T-helper 1 cell treated with Interleukin-12 subunit alpha and Interleukin-12 subunit beta and Interleukin-4 antibody, amounts not matched to agents 30 μg/mL and 1 μg/mL, for 36 hours (primary cell): Measurements from ENCODE around the gene NALCN.
"Not testable (repeated sequence)": the region's sequence is repeated elsewhere in the genome, so short reads cannot be mapped to it uniquely, and the experiment has no call there.

Source experiments
- H3K27ac Mint-ChIP-seq: one replicate; pipeline ENCODE4 v1.8.0; 2021; ENCODE audit warnings: mild to moderate bottlenecking, mixed read lengths
- H3K27me3 Mint-ChIP-seq: one replicate; pipeline ENCODE4 v1.8.0; 2021; ENCODE audit warnings: low read depth, mixed read lengths
- H3K36me3 Mint-ChIP-seq: one replicate; pipeline ENCODE4 v1.8.0; 2021; ENCODE audit warnings: low read depth, mixed read lengths
- H3K4me1 Mint-ChIP-seq: one replicate; pipeline ENCODE4 v1.8.0; 2021; ENCODE audit warnings: low read depth, mixed read lengths
- H3K4me3 Mint-ChIP-seq: one replicate; pipeline ENCODE4 v1.8.0; 2021; ENCODE audit warnings: mild to moderate bottlenecking, moderate library complexity, mixed read lengths
- H3K9me3 Mint-ChIP-seq: one replicate; pipeline ENCODE4 v1.8.0; 2021; ENCODE audit warnings: mixed read lengths

The NALCN gene

DNA sequence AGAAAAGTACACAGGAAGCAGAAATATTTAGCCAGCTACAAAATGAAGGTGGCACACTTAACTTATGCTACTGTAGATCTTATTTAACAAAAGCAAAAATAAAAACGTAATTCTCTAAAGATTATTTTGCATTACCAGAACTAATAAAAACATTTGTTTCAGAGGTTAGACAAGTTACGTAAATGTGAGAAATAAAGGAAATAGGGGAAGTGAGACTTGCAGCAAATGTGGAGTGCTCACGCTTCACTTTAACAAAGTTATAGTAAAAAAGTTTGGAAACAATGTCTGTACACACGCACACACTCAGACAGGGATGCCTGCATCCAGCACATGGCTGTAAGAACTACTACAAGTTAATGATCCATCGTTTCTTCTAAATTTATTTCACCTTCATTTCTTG is 83.7 kb downstream of the NALCN start:
- Mint-ChIP-seq H3K27me3 (no peaks in the 10 kb centered on the region), H3K4me3 (no peak overlapping the region), H3K4me1 (no peaks in the 10 kb centered on the region), H3K9me3 (no peaks in the 10 kb centered on the region), H3K27ac (no peak overlapping the region), H3K36me3 (no peaks in the 10 kb centered on the region)

DNA sequence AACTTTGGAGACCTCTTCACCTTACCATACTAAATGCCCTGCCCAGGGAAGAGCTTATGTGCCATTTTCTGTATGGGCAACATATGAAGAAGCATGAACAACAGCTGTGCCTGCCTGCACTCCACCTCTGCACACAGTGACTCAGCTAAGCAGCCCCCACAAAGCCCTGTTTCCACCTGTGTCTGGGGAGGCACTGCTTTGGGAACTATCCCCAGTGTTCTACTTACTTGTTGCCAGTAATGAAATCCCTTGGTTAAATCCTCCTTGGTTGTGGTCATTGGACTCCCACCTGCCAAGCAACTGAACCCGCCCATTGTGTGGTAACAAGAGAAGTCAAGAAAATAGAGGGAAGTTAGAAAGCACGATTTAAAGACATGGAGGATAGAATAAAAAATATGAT is 84.6 kb downstream of the NALCN start:
- Mint-ChIP-seq H3K9me3 (no peaks in the 10 kb centered on the region), H3K36me3 (no peaks in the 10 kb centered on the region), H3K27me3 (no peaks in the 10 kb centered on the region), H3K27ac (no peak overlapping the region), H3K4me1 (no peaks in the 10 kb centered on the region), H3K4me3 (no peak overlapping the region)

DNA sequence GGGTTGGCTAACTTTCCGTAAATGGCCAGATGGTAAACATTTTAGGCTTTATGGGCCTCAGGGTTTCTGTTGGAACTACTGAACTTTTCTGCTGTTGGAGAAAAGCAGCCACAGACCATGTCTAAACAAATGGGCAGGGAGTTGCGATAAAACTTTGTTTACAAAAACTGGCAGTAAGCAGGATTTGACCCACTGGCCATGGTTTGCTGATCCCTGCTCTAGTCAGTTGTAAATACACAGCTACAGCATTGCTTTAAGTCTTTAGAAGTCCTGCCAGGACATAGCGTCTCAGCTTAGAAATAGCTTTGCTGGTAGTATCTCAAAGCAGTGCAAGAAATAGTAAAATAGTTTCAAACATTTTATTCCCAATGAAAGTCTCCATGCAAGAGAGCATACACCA is 88.4 kb downstream of the NALCN start:
- Mint-ChIP-seq H3K27ac (no peak overlapping the region), H3K4me3 (no peak overlapping the region), H3K4me1 (no peaks in the 10 kb centered on the region)

DNA sequence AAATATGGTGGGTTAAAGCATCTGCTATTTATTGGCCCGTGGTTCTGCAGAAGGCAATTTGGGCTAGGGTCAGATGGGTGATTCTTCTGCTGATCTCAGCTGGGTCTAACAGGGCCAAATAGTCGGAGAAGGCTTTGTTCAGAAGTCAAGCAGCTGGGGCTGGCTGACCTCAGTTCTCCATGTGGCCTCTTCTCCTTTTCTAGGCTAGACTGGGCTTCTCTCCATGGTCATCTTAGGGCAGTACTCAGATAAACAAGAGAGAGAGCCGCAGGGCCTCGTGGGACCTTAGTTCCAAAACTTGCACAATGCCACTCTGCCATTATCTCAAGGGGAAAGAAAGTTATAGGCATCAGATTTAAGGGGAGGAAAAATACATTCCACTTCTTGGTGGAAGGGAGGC is 89.6 kb downstream of the NALCN start:
- Mint-ChIP-seq H3K4me3 (no peak overlapping the region), H3K36me3 (no peaks in the 10 kb centered on the region), H3K27me3 (no peaks in the 10 kb centered on the region), H3K9me3 (no peaks in the 10 kb centered on the region), H3K4me1 (no peaks in the 10 kb centered on the region), H3K27ac (no peak overlapping the region)

More for the DNA sequence above, 88.4 kb downstream of the NALCN start:
- H3K9me3 Mint-ChIP-seq = no peaks in the 10 kb centered on the region
- H3K36me3 Mint-ChIP-seq = no peaks in the 10 kb centered on the region
- no peaks in the 10 kb centered on the region for H3K27me3 Mint-ChIP-seq

DNA sequence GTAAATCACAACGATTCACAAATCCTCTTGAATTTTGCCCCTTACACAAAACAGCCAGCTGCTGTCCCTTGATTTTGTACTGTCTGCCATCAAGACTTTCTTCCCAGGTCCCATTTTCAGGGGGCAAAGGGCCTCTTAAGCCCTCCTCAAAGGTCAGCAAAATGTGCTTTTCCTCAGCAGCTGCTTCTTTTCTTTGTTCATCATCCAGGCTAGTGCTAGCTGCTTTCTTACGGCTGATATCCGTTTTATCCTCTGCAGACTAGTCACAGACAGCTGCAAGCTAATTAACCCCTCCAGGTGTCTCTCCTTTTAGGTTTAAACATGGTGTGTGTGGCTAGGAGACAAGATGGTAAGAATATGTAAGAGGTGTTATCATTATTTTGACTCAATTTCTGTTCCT is 90.9 kb downstream of the NALCN start:
- H3K4me3 Mint-ChIP-seq = no peak overlapping the region
- H3K4me1 Mint-ChIP-seq = no peaks in the 10 kb centered on the region
- no peaks in the 10 kb centered on the region for H3K27me3 Mint-ChIP-seq
- no peak overlapping the region for H3K27ac Mint-ChIP-seq
- H3K9me3 Mint-ChIP-seq = no peaks in the 10 kb centered on the region
- no peaks in the 10 kb centered on the region for H3K36me3 Mint-ChIP-seq

DNA sequence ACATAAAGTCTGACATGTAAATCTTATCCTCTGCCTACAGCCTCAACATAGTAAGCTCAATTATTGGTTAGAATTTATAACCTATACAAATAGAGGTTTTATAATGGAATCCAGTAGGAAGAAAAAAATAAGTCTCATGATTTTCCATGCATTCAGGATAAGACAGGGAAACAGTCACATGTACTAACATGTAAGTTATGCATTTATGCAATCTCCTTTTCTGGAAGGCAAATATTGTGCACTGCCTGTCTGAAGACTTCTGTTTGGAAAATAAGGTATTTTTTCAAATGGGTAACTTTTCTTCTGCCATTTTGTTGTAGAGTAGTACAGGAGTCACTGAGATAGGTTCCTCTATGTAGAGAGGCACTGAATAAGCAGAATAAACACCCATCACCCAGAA is 92.7 kb downstream of the NALCN start:
- H3K27ac Mint-ChIP-seq = no peak overlapping the region
- H3K36me3 Mint-ChIP-seq = no peaks in the 10 kb centered on the region
- no peak overlapping the region for H3K4me3 Mint-ChIP-seq
- H3K27me3 Mint-ChIP-seq = no peaks in the 10 kb centered on the region
- no peaks in the 10 kb centered on the region for H3K9me3 Mint-ChIP-seq
- no peaks in the 10 kb centered on the region for H3K4me1 Mint-ChIP-seq

DNA sequence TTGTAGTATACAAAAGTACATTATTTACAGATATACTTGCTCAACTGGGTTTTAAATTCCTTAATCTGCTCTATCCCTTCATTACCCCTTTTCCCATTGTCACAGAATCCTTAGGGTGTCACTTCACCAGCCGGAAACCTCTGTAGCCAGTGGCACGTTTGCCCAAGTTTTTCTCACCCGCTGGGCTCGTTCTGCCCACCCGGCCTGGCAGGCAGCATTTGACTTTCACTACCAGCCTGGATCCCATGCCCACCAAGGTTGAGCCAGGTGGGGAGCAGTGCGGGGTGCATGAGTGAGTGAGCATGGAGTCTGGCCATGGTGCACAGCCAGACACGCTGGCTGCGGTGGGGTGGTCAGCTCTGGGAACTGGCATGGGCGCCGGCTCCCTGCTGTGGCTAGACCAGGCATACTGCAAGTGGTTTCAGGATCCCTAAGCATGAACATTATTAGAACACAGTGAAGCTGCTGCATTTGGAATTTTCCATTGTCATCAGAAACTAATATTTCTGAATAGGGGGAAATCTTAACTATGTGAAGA is 98.3 kb downstream of the NALCN start:
- no peak overlapping the region for H3K4me3 Mint-ChIP-seq

DNA sequence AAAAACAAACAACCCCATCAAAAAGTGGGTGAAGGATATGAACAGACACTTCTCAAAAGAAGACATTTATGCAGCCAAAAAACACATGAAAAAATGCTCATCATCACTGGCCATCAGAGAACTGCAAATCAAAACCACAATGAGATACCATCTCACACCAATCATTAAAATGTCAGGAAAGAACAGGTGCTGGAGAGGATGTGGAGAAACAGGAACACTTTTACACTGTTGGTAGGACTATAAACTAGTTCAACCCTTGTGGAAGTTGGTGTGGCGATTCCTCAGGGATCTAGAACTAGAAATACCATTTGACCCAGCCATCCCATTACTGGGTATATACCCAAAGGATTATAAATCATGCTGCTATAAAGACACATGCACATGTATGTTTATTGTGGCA is 102.8 kb downstream of the NALCN start:
- H3K4me1 Mint-ChIP-seq, H3K27ac Mint-ChIP-seq, H3K9me3 Mint-ChIP-seq, H3K36me3 Mint-ChIP-seq, H3K4me3 Mint-ChIP-seq, H3K27me3 Mint-ChIP-seq: not testable (repeated sequence)

More for the DNA sequence above, 98.3 kb downstream of the NALCN start:
- Mint-ChIP-seq H3K27me3 (no peaks in the 10 kb centered on the region), H3K27ac (no peak overlapping the region), H3K36me3 (no peaks in the 10 kb centered on the region), H3K4me1 (no peaks in the 10 kb centered on the region), H3K9me3 (no peaks in the 10 kb centered on the region)

DNA sequence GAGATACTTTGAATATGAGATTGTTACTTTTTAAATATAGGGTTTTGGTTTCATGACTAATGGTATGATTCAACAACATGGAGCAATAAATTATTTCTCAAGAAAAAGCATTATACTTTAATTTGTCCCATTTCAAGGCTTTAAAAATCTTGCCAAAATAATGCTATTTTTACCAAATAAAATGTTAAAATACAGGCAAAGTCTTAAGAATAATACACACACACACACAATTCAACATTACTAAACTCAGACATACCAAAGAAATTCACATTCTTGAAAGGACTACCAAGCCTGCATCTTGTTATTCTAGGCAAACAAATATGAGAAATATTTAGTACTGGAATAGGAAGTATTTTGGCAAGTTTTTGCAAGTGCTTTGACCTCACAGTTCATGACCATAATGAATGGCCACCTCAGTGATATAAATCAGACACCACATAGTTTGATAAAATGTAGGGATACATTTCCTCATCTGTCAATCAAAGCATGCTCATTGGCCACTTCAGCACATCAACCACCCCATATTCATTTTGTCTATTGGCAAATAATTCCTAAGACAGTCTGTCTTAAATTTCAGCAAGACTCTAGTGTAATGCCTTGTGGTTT is 107.2 kb downstream of the NALCN start:
- Mint-ChIP-seq H3K27me3 (no peaks in the 10 kb centered on the region), H3K4me3 (no peak overlapping the region), H3K4me1 (no peaks in the 10 kb centered on the region), H3K36me3 (no peaks in the 10 kb centered on the region), H3K9me3 (no peaks in the 10 kb centered on the region), H3K27ac (no peak overlapping the region)

DNA sequence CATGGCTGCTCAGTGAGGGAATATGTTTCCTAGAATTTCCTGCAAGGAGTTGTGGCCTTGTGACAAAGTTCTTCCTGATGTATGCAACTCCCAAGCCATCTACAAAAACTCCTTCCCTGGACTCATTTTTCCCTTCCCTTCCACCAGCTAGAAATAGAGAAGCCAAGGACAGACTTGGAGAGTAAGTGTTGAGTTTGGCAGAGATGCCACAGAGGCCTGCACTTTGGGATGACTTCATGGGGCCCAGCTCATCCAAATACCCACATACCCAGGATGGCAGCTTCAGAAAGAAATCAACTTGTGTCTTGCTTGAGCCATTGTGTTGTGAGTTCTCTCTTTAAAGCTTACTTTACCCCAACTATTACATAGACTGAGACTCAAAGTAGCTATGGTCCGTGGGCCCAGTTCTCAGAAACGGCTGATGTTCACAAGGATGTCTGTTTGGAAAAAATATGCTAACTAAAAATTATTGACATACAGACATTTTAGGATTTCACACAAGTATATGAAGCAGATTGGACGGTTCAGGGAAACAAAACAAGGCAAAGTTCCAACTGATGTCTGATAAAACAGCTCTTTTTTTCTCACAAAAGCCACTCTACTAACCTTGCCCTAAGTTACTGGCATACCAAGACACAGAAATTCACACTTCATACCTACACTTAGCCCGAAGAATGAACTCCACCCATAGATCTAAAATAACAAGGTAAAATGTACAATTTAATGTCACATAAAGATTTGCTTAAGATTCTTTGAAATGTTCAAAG is 107.9 kb downstream of the NALCN start:
- Mint-ChIP-seq H3K27me3 (no peaks in the 10 kb centered on the region), H3K9me3 (no peaks in the 10 kb centered on the region), H3K36me3 (no peaks in the 10 kb centered on the region), H3K4me3 (no peak overlapping the region), H3K27ac (no peak overlapping the region), H3K4me1 (no peaks in the 10 kb centered on the region)

DNA sequence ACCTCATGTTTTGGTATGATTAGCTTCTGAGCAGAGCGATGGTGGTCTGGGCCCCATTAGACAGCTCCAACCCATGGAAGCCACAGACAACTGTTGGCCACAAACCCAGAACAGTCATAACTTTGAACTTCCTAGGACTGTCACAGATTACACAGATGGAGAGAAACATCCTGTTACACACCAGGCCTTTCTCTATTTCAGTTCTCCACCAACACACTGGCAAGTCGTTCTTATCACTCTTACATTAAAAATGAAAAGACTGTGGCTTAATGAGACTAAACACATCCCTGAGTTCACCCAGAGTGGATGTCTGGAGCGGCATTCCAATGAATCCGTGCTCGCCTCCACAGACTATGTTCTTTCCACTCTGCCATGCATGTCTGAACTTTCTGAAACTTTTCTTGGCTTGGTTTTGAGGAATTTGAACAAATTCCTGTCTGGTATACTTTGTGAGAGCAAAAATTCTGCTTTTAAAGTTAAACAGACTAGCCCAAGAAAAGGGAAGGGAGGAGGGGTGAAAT is 109.1 kb downstream of the NALCN start:
- H3K4me1 Mint-ChIP-seq = no peaks in the 10 kb centered on the region

DNA sequence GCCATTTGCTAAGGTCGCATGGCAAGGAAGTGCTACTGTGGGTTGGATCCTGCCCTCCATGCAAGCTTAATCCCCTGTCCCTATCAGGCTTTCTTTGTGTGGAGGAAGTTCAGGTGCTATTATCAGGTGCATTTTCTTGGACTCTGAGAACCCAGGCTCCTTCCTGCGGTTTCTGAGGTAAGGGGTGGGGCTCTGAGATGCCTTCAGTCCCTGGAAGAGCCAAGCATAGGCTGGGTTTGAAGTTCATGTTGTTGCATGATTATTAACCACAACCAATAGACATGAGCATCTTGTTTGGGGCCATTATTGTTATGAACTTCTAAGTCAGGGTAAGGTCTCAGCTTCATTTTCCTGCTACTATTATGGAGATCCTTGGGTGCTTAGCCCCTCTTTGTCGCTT is 109.5 kb downstream of the NALCN start:
- no peaks in the 10 kb centered on the region for H3K4me1 Mint-ChIP-seq
- no peaks in the 10 kb centered on the region for H3K27me3 Mint-ChIP-seq
- H3K36me3 Mint-ChIP-seq = no peaks in the 10 kb centered on the region
- no peak overlapping the region for H3K4me3 Mint-ChIP-seq
- H3K27ac Mint-ChIP-seq = no peak overlapping the region
- H3K9me3 Mint-ChIP-seq = no peaks in the 10 kb centered on the region

More for the DNA sequence above, 109.1 kb downstream of the NALCN start:
- Mint-ChIP-seq H3K27ac (no peak overlapping the region), H3K27me3 (no peaks in the 10 kb centered on the region), H3K36me3 (no peaks in the 10 kb centered on the region), H3K4me3 (no peak overlapping the region), H3K9me3 (no peaks in the 10 kb centered on the region)

DNA sequence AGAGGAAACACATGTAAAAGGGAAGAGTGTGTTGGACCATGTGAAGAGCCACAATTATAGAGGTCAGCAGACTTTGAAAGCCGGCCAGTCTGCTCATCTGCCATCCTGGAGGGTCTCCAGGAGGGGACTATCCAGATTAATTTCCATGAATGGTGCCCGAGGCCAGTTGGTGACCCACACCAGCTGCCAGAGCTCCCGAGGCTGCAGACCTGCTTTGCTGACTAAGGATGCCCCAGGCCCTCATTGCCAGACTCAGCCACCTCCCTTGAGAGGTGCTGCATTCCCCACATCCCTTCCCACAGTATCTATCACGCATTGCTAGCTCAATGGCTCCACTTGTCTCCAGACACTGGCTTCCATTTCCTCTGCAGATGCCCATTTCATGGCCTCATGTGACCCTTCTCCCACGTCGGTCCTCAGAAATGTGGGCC is 110.3 kb downstream of the NALCN start:
- no peaks in the 10 kb centered on the region for H3K36me3 Mint-ChIP-seq
- H3K27me3 Mint-ChIP-seq = no peaks in the 10 kb centered on the region
- no peak overlapping the region for H3K27ac Mint-ChIP-seq
- no peak overlapping the region for H3K4me3 Mint-ChIP-seq
- no peaks in the 10 kb centered on the region for H3K4me1 Mint-ChIP-seq
- H3K9me3 Mint-ChIP-seq = no peaks in the 10 kb centered on the region

DNA sequence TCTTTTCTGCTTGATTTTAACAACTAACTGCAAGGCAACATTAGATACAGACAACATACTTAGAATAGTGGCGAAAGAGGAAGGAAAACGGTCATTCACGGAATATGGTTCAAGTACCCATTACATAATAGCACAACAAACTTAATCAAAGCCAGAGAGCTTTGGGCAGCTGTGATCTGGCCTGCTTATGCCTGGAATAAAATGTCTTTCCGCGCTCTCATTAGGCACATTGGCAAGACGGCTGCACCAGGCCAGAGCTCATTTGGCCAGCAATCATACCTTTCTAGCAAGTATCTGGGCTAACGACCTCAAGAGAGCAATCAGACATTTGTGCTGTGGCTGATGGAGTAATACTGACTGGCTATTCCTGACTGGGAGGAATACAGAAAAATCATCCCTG is 112.8 kb downstream of the NALCN start:
- H3K27me3 Mint-ChIP-seq = no peaks in the 10 kb centered on the region
- no peaks in the 10 kb centered on the region for H3K36me3 Mint-ChIP-seq
- H3K9me3 Mint-ChIP-seq = no peaks in the 10 kb centered on the region
- no peak overlapping the region for H3K4me3 Mint-ChIP-seq
- no peak overlapping the region for H3K27ac Mint-ChIP-seq
- H3K4me1 Mint-ChIP-seq = no peaks in the 10 kb centered on the region

DNA sequence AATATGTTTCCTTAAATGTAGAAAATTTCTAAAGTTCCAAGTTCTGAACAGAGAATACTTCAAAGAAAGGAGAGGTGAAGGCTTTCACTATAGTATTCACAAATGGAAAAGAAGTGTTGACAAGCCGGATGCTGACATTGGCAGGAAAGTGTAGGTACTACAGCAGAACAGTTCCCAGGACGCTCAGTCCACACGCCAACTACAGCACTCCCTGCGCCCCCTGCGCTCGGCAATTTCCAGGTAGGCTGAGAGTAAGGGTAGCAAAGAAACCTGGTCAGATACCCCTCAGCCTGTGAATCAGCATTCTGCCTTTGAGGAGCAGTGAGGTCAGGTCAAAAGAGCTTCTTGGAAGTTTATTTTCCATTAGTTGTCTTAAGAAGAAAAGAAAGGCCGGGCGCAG is 115.3 kb downstream of the NALCN start:
- Mint-ChIP-seq H3K27me3 (no peaks in the 10 kb centered on the region), H3K4me3 (no peak overlapping the region), H3K9me3 (no peaks in the 10 kb centered on the region), H3K4me1 (no peaks in the 10 kb centered on the region), H3K36me3 (no peaks in the 10 kb centered on the region), H3K27ac (no peak overlapping the region)
